Activated CD4-positive, alpha-beta T cell treated with anti-CD3 and anti-CD28 coated beads, Interleukin-2, amount 50 U/mL, for 48 hours (primary cell): ENCODE measurements around the gene USP27X.

Experiments used
- DNase-seq, 2 experiments: peaks; one replicate each; pipeline ENCODE4 v3.0.0-alpha.2; 2020

USP27X gene

DNA sequence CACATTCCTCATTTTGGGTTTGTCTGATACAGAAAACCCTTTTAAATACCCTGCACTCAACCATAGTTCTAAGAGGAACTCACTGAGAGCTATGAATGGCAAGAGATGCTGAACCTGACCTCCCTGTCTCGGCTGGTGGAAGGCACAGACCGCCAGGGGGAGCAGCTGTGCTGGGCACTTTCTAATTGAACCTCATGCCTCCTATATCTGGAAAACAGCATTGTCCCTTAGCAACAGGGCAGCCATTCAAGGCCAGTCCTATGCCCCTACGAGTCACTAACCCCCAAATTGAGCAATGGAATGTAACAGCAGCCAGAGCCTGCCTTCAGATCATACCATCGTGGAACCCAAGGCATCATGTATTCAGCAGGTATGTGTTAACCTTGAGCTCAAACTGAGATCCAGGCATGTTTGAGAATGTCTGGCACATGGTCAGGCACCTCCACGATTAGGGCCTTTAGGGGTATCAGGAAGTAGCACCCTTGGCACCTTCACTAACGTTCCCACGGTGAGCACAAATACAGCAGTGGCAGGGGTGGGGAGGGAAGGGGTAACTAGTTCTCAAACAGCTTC lies 5.1 kb downstream of the USP27X start:
- peak; percentile 59 to 65 for DNase-seq

DNA sequence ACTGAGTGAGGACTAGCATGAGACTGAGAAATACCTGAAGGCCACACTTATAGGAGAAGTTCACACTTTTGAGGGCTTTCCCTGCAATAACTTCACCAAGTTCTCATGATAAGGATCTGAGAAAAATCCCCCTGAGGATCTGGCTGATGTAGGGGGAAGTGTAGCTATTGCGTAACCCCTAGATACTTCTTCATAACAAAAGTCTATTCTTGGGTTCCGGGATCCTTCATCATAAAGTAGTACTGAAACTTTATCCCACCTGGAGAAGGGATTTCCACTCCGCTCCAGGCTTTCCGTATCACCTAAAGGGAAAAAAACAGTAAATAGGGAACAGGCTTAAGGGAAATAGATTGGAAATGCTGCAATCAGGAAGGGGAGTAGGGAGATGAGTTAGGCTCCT lies 13.3 kb downstream of the USP27X start:
- no peak for DNase-seq

DNA sequence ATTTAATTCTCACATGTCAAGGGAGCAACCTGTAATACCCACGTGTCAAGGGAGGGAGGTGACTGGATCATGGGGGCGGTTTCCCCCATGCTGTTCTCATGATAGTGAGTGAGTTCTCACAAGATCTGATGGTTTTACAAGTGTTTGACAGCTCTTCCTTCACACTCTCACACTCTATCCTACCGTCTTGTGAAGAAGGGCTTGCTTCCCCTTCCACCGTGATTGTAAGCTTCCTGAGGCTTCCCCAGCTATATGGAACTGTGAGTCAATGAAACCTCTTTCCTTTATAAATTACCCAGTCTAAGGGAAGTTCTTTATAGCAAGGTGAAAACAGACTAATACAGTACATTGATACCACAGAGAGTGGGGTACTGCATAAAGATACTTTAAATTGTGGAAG lies 17.7 kb downstream of the USP27X start:
- DNase-seq = no peak

DNA sequence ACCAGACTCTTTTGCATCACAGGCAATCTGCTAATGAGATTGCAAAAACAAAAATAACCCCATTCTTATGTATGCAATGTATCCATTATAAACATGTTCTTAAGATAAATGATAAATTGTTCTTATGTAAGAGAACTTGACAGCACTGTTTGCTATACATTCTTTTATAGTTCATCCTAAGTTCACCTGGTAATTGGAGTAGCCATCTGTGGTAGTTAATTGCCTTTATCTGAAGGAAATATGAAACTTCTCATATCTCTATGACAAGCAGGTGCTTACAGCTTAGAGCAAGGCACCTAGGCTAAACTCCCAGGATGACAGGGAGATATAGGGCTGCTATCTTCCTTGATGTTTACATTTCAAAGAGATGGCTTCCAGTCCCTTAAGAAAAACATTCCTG lies 21.8 kb downstream of the USP27X start:
- no peak for DNase-seq

DNA sequence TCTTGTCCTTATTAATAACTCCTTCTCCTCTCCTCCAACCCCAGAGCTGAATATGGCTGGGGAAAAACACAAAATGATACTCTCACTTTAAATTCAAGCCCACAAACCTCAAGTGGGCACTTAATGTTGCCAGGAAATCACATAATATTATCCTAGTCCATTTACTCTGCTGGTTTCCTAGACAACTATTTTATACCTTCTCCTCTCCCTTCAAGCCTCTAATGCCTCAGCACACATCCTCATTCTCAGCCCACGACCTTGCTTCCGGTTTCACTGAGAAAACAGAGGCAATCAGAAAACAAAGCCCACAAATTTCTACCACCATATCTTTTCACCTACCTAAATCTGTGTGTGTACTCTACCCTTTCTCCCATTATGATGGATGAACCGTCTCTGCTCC lies 31.1 kb downstream of the USP27X start:
- DNase-seq = no peak

DNA sequence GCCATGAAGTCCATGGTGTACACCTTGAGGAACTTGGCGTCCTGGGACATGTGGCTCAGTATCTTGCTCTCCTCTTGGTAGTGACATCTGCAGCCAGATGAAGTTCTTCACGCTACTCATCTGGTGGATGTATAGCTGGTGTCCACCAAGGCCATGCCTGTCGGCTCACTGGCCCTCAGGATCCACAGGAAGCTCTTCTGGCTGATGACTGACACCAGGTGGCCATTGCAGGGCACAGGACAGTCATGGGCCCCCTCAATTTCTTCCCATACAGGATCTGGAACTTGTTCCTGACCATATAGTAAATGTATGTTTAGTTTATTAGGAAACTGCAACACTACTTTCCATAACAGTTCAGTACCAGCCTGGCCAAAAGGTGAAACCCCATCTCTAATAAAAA lies 32.8 kb downstream of the USP27X start:
- DNase-seq = no peak

DNA sequence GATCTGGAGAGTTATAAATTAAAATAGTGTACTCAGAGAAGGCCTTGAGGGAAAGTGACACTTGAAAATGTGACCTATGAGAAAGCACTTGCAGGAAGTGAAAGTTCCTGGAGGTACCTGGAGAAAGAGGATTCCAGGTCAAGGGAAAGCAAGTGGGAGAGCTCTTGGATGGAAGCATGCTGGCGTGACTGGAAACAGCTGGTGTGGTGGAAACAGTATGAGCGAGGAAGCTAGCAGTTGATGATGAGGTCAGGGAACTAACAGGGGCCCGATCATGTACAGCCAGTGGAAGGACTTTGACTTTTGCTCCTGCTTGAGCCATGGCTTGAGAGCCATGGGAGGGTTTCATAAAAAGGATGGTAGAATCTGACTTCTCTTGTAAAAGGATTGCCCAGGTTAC lies 33.6 kb downstream of the USP27X start:
- DNase-seq = no peak

DNA sequence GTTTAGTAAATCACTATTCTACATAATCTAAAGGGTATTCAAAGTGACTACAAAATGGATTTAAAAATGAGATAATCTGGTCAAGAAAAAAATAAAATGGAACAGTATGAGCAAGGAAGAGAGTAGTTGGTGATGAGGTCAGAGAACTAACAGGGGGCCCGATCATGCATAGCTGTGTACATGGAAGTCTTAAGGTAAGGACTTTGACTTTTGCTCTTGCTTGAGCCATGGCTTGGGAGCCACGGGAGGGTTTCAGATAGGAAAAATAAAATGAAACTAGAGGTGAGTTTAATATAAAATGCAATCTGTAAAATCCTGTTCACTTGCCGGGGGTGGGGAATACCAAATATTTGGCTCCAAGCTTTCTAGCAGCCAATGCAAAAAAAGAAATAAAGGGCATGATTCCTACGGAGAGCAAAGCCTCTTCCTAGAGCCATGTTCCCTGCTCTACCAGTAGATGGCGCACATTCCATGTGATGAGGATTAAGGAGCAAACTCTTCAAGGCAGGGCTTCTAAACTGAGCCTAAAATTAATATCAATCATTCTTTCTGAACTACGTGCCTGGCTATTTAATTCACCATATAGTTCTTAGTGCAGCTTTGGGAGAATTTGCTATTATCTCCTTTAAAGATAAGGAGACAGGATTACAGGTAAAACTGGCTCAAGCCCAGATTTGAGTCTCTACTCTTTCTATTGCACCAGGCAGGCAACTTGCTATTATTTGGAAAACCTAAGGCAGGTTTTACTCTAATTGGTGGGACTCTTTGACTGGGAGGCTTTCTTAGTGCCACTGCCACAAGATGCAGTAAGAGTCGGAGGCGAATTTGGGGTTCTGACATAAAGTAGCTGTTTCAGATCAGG lies 36.3 kb downstream of the USP27X start:
- peak; percentile 13 to 31 for DNase-seq

DNA sequence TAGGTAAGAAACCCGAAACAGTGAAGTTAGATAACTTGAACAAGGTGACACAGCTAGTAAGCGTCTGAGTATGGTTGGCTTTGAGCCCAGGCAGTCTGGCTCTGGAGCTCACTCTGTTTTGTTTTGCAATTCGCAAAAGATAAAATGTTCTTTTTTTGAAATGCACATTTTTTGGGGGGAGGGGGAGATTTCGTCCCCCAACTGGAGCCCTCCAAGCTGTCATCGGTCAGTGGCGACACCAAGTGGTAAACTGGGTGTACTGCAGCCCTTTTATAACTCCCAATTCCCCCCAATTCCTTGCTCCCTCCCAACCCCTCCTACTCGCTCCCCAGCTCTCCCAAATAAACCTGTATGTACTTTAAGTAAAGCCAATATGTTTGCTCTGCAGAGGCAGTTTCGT lies 40.3 kb downstream of the USP27X start:
- DNase-seq = peak; percentile 24 to 26

DNA sequence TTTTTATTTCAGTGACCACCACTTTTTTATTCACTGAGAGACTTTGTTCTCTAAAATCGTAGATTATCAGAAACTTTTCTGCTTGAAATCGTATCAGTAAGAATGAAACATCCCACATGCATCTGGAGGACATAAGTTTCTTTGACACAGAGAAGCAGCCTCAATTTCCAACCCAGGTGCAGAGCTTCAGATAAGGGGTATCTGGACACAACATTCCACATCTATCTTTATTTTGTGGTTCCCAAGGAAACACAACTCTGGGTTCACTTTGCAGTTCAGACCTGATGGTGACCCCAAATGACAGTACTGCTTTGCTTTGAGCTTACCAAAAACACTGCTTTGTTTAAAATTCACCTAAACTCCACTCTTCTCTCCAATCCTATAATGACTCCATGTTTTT lies 41.8 kb downstream of the USP27X start:
- DNase-seq = no peak

DNA sequence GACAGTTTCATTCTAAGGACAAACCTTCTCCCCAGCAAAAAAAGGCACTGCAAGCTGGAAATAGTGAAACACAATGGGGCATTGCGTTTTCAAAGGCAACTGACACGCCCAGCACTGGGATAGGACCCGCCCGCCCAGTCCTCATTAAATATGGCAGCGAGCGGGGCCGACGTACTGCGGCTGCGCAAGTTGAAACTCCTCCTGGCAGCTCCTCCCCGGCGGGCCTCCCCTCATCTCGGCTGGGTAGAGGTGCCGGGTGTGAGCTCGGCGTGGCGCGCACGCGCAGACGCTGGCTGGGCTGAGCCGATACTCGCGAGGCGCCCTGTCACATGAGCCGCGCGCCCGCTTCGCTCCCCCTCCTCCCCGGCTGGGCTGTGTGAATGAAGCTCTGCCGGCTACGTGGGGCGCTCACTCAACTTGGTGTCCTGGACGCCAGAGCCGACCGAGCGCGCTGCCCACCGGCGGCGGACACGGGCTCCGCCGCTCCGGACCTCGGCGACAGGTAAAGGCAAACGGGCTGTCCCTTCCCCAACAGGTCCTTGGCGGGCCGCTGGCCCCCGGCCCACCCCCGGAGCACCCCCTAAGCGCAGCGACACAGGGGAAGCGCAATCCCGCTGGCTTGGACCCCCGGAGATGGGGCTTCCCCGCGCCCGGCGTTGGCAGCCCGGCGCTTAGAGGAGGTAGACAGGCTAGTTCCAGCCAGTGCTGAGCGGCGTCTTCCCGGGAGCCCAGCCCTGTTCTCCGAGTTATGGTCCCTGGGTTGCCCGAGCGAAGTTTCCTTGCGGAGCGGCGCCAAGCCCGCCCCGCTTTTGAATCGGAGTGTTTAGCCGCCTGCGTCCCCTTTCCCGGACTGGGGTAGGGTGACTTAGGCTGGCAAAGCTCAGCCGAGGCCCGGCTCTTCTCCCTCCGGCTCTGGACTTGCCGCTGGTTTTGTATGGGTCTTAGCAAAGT lies 43.3 kb downstream of the USP27X start, which contains the start of gene CLCN5:
CLCN5 (plus strand) TSS at position 306 of the 951 bp plus-strand sequence. CDS start 2,703 bp downstream, outside the sequence.
- DNase-seq = peak; percentile 90 to 91

DNA sequence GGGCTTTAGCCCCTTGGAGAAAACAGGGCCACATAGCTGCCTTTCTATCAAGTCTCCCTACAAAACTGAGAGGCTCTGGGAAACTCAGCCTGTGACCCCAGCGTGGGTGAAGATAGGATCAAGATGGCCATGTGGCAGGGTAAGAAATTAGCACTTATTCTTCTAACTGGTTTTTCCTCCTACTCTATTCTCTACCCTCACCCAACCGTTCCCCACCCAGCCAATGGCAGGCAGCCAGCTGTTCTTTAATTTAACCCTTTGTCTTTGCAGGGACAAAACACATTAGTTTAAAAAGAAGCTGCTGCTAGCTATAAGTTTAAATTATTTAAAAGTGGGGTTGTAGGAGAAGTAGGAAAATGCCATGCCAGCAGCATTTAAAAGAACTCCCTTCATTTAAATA lies 45.9 kb downstream of the USP27X start:
- DNase-seq = no peak

DNA sequence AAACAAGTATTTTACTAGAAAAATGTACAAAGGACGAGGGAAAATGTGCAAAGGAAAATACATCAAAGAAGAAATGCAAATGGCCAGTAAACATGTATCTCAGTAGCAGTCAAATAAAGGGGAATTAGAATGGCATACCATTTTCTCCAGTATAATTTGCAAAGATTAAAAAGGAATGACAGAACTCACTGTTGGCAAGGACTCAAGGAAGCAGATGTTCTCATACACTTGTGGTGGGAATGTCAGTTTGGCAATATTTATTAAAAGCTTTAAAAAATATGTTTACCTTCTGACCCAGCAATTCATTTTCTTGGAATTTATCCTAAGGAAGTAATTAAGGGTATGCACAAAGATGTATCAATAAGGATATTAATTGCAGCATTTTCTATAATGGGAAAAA lies 50.8 kb downstream of the USP27X start:
- DNase-seq = no peak
